GM15510 (cell line): Measurements from ENCODE around the gene PHLDA1.

Source experiments
- POLR2A ChIP-seq: IDR thresholded peaks from 3 replicates; pipeline ENCODE4 v1.6.1; 2011; ENCODE audit warnings: borderline replicate concordance; ENCODE audit not compliant: insufficient read length; ENCODE audit errors: extremely low read depth

The PHLDA1 gene

DNA sequence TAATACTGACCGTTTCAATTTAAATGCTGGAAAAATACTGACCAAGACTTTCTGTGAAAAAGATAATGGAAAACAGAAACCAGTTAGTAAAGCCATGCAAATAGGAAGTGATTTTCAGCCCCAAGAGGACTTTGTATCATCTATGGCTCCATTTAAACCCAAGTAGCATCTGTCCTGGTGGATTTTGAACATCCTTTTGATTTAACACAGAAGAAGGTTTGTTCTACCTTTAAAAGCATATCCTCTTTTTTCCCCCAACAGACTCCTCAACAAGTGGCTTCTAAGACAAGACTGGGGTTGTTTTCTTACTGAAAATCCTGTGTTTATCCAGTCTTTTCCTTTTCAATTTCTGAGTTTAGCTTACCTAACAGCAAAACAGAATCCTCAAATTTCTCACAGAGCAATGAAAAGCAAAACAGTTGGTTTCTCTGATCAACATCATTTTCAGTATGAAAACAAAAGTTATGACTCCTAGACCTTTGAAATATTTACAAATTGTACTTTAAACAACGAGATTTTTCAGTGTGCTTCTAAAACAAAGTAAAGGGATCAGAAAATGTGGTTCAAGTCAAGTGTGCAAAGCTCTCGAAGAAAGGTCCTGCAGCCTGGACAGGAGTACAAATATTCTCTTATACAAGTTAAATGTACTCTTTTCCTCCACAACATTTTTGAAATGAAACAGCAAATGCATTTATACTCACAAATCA, 2.9 kb downstream of the PHLDA1 start:
- TF ChIP-seq POLR2A, result no peak

DNA sequence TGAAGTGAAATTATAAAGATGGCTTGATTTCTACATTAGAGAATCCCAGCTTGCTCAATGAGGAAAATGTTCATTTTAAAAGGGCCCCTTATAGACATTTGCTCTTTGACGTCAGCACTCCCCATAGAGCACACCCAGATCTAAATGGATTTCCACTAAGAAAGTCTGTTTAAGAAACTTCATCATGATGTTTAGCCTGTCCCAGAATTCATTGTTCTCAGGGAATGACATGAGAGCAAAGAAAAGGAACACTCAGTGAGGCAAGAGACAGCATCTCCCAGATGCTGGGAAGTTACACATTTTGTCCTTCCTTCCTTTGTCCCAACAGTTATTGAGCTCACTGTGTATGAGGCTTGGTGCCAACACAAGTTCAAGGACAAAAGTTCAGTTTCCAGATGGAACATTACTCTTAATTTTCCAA, 4.9 kb downstream of the PHLDA1 start:
- no peak for TF ChIP-seq POLR2A

GRCh38 chr12:76025601-76026575, 5.7 kb downstream of the PHLDA1 start:
- TF ChIP-seq POLR2A, result no peak

DNA sequence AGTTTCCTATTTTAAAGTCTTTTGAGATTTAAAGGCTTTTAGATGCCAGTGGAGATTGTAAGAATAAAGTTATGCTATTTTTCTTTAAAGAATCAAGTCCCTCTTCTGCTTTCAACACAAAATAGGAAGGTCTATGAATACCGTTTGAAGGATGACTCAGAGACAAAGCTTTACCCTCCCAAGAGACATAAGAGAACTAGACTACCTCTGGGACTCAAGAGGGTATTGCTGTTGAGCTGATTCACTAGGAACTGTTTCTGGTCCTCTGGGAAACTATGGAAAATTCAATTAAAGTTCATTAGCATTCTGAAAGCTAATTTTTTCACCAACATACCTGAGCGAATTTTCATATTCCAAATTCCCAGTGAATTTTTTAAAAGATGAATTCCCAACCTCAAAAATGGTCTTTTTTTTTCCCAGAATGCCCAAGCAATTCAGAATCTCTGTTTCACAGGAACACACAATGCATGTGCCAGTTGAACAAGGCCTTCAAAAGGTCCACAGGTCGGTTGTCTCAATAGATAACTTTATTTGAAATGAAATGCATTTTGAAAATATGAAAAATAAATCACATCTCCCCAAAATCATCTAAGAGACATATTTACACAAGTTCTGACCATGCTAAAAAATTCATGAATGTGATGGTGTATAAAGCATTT, 6.5 kb downstream of the PHLDA1 start:
- no peak for TF ChIP-seq POLR2A

GRCh38 chr12:76024102-76024781, 7.3 kb downstream of the PHLDA1 start:
- TF ChIP-seq POLR2A, result no peak

DNA sequence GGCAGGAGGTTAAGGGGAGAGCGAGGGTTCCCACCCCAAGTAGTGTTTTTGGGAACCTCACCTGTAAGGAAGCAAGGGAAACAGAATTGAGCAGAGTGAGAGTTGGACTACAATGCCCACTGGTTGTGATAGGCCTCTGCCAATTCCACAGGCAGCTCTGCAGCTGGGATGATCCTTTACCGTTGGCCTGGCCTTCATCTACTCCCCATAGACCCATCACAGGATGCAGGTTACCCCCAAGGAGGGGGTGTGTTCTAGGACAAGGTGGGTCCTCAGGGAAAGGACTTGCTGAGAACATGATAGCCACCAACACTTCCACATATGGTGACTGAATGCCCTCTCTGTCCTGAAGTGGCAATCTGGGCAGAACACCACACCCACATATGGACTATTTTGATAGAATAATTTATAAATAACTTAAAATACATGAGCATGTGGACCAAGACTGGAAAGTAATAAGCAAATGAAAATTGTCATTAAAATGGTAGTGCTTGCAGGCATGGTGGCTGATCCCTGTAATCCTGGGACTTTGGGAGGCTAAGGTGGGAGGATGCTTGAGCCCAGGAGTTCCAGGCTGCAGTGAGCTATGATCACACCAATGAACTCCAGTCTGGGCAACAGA, 8.4 kb downstream of the PHLDA1 start:
- no peak for TF ChIP-seq POLR2A

- no peak for TF ChIP-seq POLR2A
Measured at GRCh38 chr12:76022506-76022905, 9.1 kb downstream of the PHLDA1 start.

DNA sequence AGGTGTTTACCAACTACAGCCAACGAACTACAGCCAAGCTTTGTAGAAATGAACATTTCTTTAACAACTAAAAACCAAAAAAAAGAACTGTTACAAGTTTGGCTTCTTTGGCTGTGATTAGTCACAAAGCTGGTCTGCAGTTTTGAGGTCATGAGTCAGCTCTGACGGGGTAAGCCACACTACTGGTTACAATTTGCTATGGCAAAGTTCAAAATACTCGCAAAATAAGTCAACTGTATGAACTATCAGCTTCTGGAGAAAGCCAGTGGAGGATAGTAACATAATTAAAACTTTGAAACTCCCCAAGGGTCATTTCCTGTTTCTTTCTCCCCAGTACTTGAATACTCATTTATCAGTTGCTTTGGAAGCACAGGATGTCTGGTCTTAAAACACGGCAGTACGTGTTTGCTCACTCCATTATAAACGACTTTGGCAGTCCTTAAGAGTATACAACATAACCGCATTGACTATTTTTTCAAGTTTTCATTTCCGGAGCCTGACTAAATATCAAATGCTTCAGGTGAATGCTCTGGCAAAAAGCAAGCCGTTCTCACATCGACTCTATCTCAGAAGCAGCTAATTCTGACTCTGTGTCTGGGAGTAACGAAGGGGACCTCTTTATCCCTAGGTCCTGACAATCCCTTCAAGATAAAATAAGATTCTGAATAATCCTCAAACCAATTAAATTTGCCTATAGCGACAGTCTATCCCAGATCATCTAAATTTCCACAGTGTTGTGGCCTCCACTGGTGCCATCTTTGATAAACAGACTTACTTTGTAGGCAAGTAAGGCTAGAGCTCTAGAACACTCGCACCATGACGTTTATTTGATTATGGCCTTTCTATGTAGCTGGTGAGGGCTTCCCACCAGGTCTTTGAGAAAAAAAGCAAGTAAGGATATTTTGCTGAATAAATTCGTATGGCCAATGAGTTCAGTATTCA, 10.6 kb downstream of the PHLDA1 start:
- no peak for TF ChIP-seq POLR2A

- TF ChIP-seq POLR2A, result no peak
Measured at GRCh38 chr12:76020281-76020680, 11.3 kb downstream of the PHLDA1 start.

DNA sequence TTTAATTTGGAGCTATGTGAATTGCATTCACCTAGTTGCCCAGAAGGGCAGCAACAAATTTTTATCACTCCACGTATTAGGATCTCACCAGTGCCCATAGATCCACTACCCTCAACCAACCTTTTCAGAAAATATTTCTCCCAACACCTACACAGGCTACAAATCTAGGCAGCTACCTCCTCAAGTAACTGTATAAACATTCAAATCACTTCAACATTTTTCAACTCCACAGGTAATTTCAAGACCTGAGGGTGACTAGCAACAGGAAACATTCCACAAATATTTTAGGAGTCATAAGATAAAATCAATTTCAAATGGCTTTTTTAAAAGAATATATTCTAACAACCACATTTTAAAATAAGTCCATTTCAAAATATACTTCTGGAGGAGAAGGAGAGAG, 12.9 kb downstream of the PHLDA1 start:
- TF ChIP-seq POLR2A, result no peak

DNA sequence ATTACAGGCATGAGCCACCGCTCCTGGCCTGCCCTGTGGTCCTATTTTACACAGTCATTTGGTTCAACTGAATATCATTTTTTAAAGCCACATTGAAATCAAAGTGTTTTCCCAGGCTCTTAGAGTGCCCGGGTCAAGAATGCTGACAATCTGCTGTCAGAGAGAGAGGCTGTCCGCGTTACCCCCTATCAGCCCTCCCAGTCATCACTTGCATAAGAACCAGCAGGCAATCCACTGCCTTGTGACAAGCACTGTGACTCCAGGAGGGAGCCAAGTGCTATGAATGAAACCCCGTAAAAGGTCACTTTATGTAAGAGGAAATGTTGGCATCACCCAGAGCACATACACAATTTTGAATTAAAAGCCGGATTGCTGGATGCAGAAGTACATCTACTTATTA, 13.5 kb downstream of the PHLDA1 start:
- TF ChIP-seq POLR2A, result no peak

DNA sequence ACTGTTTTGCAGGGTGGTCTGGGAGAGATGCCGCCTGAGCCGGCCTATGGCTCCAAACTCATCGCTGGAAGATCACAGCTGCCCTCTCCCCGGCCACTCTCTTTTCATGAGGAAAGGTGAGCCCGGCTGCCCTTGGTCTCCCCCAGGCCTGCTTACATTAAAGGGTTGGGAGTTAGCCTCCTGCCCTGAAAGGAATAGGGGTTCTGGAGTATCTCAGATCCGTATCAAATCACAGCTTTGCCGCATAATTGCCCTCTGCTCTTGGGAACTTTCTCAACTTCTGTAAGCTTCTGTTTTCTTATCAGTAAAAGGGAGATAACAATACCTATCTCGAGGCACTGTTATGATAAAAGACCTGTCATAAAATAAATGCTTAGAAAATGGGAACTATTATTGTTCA, 17.6 kb downstream of the PHLDA1 start:
- TF ChIP-seq POLR2A, result no peak

- no peak for TF ChIP-seq POLR2A
Measured at GRCh38 chr12:76013603-76014002, 18.0 kb downstream of the PHLDA1 start.
